ENCODE results near the gene GALNT6. TPM values are rescaled to one million over a fixed set of nuclear protein-coding genes. Genes with fewer than 3 reads are reported as not detected.

The GALNT6 gene
- total RNA-seq, 4 donors from 2014 or later = 1.3 to 16.4 (median 4.7) TPM

GRCh38 chr12:51413149-51413548 is 21.9 kb upstream of the GALNT6 start:
- TF ChIP-seq CTCF (IDR thresholded peaks at IDR 0.05) = no peak
- no peak for TF ChIP-seq POLR2A (IDR thresholded peaks at IDR 0.05)
- no peak overlapping the region for H3K4me3 ChIP-seq (ENCODE audit: low read depth, poor library complexity, severe bottlenecking)
- intact Hi-C loops (cut with DNase I; ENCODE audit: low total_unique reads) = no loop called here
- no peak for DNase-seq (ENCODE audit: low spot score in 2 of 2)

- WGBS, 2 donors = 86 to 88% methylated on average over 8 of the region's 8 CpGs
- TF ChIP-seq CTCF (IDR thresholded peaks at IDR 0.05) (no peak), POLR2A (IDR thresholded peaks at IDR 0.05) (no peak)
- intact Hi-C loops (cut with DNase I; ENCODE audit: low total_unique reads) = no loop called here
- no peak overlapping the region for H3K4me3 ChIP-seq (ENCODE audit: low read depth, poor library complexity, severe bottlenecking)
- DNase-seq (ENCODE audit: low spot score in 2 of 2) = no peak
Measured at GRCh38 chr12:51409846-51410245, 18.6 kb upstream of the GALNT6 start.

- H3K4me3 ChIP-seq (ENCODE audit: low read depth, poor library complexity, severe bottlenecking) = no peak overlapping the region
- no peak for DNase-seq (ENCODE audit: low spot score in 2 of 2)
- intact Hi-C loops (cut with DNase I; ENCODE audit: low total_unique reads) = no loop called here
- 52 to 62% methylated on average over 4 of the region's 4 CpGs for WGBS, 2 donors
- TF ChIP-seq POLR2A (IDR thresholded peaks at IDR 0.05) = no peak
- no peak for TF ChIP-seq CTCF (IDR thresholded peaks at IDR 0.05)
Measured at GRCh38 chr12:51407604-51408003, 16.4 kb upstream of the GALNT6 start.

GRCh38 chr12:51406859-51407258 is 15.7 kb upstream of the GALNT6 start:
- intact Hi-C loops (cut with DNase I; ENCODE audit: low total_unique reads) = no loop called here
- H3K4me3 ChIP-seq (ENCODE audit: low read depth, poor library complexity, severe bottlenecking) = no peak overlapping the region
- no peak for DNase-seq (ENCODE audit: low spot score in 2 of 2)
- 82 to 92% methylated on average over 5 of the region's 5 CpGs for WGBS, 2 donors
- TF ChIP-seq POLR2A (IDR thresholded peaks at IDR 0.05) (no peak), CTCF (IDR thresholded peaks at IDR 0.05) (no peak)

GRCh38 chr12:51406290-51406689 is 15.1 kb upstream of the GALNT6 start:
- TF ChIP-seq POLR2A (IDR thresholded peaks at IDR 0.05) = no peak
- no peak for TF ChIP-seq CTCF (IDR thresholded peaks at IDR 0.05)
- no peak for DNase-seq (ENCODE audit: low spot score in 2 of 2)
- H3K4me3 ChIP-seq (ENCODE audit: low read depth, poor library complexity, severe bottlenecking) = no peak overlapping the region
- intact Hi-C loops (cut with DNase I; ENCODE audit: low total_unique reads) = no loop called here
- WGBS, 2 donors = 77 to 81% methylated on average over 3 of the region's 3 CpGs

GRCh38 chr12:51405801-51406207 is 14.6 kb upstream of the GALNT6 start:
- TF ChIP-seq POLR2A (IDR thresholded peaks at IDR 0.05) = no peak
- TF ChIP-seq CTCF (IDR thresholded peaks at IDR 0.05) = no peak
- DNase-seq (ENCODE audit: low spot score in 2 of 2) = no peak
- H3K4me3 ChIP-seq (ENCODE audit: low read depth, poor library complexity, severe bottlenecking) = no peak overlapping the region
- intact Hi-C loops (cut with DNase I; ENCODE audit: low total_unique reads) = no loop called here
- 91% methylated on average over 3 of the region's 3 CpGs for WGBS, 2 donors

All from lower leg skin (tissue), 4 donors.